K562 (cell line): ENCODE measurements around the gene CDC45. TPM values are rescaled to one million over a fixed set of nuclear protein-coding genes. Genes with fewer than 3 reads are reported as not detected.

ENCODE experiments used
- BRF1 ChIP-seq: IDR thresholded peaks from 3 replicates; pipeline ENCODE4 v1.6.1; 2011; ENCODE audit warnings: borderline replicate concordance, mild to moderate bottlenecking; ENCODE audit not compliant: insufficient read length; ENCODE audit errors: extremely low read depth
- DIDO1 ChIP-seq: fragments of 450-650 bp; IDR thresholded peaks from 2 replicates; pipeline ENCODE4 v1.6.1; 2016; ENCODE audit warnings: low read depth, missing biosample characterization, missing genetic modification characterization
- ETV1 ChIP-seq: fragments of 450-650 bp; conservative IDR thresholded peaks from 2 replicates; pipeline ENCODE4 v1.6.1; 2016; ENCODE audit warnings: missing genetic modification characterization, control low read depth, low read depth, missing compliant biosample characterization
- MTF1 ChIP-seq: fragments of 250-450 bp; sonication (Bioruptor Pico); IDR thresholded peaks from 2 replicates; pipeline ENCODE4 v1.9.0; 2021; ENCODE audit warnings: moderate library complexity, mild to moderate bottlenecking, inconsistent platforms, borderline replicate concordance
- MXI1 ChIP-seq: IDR thresholded peaks from 2 replicates; pipeline ENCODE4 v1.6.1; 2011; ENCODE audit warnings: low read depth, mild to moderate bottlenecking, improper control_type of control experiment, low read length
- PCBP1 ChIP-seq: fragments of 200-400 bp; formaldehyde crosslinking; IDR thresholded peaks from 2 replicates; pipeline ENCODE4 v1.6.1; 2018; ENCODE audit warnings: mild to moderate bottlenecking, low read depth, low read length; ENCODE audit not compliant: poor library complexity, severe bottlenecking
- POLR2AphosphoS2 ChIP-seq: IDR thresholded peaks from 2 replicates; pipeline ENCODE4 v1.6.1; 2012; ENCODE audit warnings: low read length, improper control_type of control experiment
- POLR2G ChIP-seq: fragments of 200-400 bp; formaldehyde crosslinking; IDR thresholded peaks from 2 replicates; pipeline ENCODE4 v1.6.1; 2017; ENCODE audit warnings: low read depth, mild to moderate bottlenecking, antibody characterized with exemption, low read length, moderate library complexity
- TCF3 ChIP-seq: sonication (generic); formaldehyde crosslinking; IDR thresholded peaks from 2 replicates; pipeline ENCODE4 v1.4.0; 2020; ENCODE audit warnings: mild to moderate bottlenecking, missing genetic modification reagents
- ZBTB17 ChIP-seq: fragments of 450-650 bp; formaldehyde crosslinking; IDR thresholded peaks from 2 replicates; pipeline ENCODE4 v1.4.0; 2020; ENCODE audit warnings: mild to moderate bottlenecking
- ZNF212 ChIP-seq: fragments of 450-650 bp; formaldehyde crosslinking; IDR thresholded peaks from 2 replicates; pipeline ENCODE4 v1.4.0; 2020; ENCODE audit warnings: mild to moderate bottlenecking
- ZNF436 ChIP-seq: fragments of 250-450, 450-650 bp; sonication (Bioruptor Pico); formaldehyde crosslinking; IDR thresholded peaks from 2 replicates; pipeline ENCODE4 v1.7.0; 2020; ENCODE audit warnings: mild to moderate bottlenecking
- polyA plus RNA-seq, 8 experiments: library from polyadenylated mRNA; depleted of rRNA in 4 of 8; stranded (reverse) in 5 of 8; unstranded in 3 of 8; fragments of >200 nt; fragmentation: Nextera tagmentation in 2 of 8; fragmentation: Illumina TruSeq in 1 of 8; extraction: Ambion mirVana in 2 of 8; extraction: Trizol in 1 of 8; gene quantifications; 2 replicates each; pipeline versions ENCODE4 v1.2.1 to v1.2.3, GENCODE V29; 2011 to 2014; ENCODE audit warnings: inconsistent platforms in 1 of 8, missing spikeins in 1 of 8
- total RNA-seq, 7 experiments: library from RNA; depleted of rRNA in 6 of 7; stranded (reverse); fragments of >200 nt in 6 of 7; fragmentation: Illumina TruSeq in 2 of 7; extraction: Trizol in 2 of 7; gene quantifications; 2 replicates each; pipeline versions ENCODE4 v1.2.1 to v1.2.3, GENCODE V29; 2011 to 2021; ENCODE audit warnings: low replicate concordance in 1 of 7
- TF ChIP-seq, protein P1 (sequence below): fragments of 450-650 bp; IDR thresholded peaks from 2 replicates; pipeline ENCODE4 v1.6.1; 2016; ENCODE audit warnings: mild to moderate bottlenecking, moderate library complexity
- TF ChIP-seq, protein P2 (sequence below): sonication (generic); formaldehyde crosslinking; IDR thresholded peaks from 2 replicates; pipeline ENCODE4 v1.8.1; 2023; ENCODE audit warnings: mild to moderate bottlenecking, missing genetic modification reagents
- TF ChIP-seq, protein P3 (sequence below): sonication (generic); IDR thresholded peaks from 2 replicates; pipeline ENCODE4 v1.6.1; 2016

CDC45 gene
- total and polyA plus RNA-seq, 9 of the 15 experiments (the other 6 are each of a cell fraction or from before 2014, with no cell fraction given): 251 to 580 (median 410) TPM

DNA sequence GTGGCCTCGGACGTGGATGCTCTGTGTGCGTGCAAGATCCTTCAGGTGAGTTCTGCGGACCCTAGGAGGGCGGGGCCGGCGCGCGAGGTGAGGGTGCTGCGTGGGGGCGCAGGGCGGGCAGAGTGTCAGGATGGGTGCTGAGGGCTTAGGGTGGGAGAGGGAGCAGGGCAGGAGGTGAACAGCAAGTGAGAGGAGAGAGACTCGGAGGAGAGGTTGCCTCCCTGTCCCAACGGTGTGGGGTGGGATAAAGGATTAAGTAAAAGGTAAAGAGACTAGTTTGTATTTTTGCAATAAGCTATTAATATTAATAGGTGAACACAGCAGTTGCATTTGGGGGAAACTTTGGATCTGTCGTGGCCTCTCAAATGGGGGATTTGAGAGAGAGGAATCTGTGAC is 451 bp downstream of the CDC45 start (continued):
- TF ChIP-seq, protein P1, sequence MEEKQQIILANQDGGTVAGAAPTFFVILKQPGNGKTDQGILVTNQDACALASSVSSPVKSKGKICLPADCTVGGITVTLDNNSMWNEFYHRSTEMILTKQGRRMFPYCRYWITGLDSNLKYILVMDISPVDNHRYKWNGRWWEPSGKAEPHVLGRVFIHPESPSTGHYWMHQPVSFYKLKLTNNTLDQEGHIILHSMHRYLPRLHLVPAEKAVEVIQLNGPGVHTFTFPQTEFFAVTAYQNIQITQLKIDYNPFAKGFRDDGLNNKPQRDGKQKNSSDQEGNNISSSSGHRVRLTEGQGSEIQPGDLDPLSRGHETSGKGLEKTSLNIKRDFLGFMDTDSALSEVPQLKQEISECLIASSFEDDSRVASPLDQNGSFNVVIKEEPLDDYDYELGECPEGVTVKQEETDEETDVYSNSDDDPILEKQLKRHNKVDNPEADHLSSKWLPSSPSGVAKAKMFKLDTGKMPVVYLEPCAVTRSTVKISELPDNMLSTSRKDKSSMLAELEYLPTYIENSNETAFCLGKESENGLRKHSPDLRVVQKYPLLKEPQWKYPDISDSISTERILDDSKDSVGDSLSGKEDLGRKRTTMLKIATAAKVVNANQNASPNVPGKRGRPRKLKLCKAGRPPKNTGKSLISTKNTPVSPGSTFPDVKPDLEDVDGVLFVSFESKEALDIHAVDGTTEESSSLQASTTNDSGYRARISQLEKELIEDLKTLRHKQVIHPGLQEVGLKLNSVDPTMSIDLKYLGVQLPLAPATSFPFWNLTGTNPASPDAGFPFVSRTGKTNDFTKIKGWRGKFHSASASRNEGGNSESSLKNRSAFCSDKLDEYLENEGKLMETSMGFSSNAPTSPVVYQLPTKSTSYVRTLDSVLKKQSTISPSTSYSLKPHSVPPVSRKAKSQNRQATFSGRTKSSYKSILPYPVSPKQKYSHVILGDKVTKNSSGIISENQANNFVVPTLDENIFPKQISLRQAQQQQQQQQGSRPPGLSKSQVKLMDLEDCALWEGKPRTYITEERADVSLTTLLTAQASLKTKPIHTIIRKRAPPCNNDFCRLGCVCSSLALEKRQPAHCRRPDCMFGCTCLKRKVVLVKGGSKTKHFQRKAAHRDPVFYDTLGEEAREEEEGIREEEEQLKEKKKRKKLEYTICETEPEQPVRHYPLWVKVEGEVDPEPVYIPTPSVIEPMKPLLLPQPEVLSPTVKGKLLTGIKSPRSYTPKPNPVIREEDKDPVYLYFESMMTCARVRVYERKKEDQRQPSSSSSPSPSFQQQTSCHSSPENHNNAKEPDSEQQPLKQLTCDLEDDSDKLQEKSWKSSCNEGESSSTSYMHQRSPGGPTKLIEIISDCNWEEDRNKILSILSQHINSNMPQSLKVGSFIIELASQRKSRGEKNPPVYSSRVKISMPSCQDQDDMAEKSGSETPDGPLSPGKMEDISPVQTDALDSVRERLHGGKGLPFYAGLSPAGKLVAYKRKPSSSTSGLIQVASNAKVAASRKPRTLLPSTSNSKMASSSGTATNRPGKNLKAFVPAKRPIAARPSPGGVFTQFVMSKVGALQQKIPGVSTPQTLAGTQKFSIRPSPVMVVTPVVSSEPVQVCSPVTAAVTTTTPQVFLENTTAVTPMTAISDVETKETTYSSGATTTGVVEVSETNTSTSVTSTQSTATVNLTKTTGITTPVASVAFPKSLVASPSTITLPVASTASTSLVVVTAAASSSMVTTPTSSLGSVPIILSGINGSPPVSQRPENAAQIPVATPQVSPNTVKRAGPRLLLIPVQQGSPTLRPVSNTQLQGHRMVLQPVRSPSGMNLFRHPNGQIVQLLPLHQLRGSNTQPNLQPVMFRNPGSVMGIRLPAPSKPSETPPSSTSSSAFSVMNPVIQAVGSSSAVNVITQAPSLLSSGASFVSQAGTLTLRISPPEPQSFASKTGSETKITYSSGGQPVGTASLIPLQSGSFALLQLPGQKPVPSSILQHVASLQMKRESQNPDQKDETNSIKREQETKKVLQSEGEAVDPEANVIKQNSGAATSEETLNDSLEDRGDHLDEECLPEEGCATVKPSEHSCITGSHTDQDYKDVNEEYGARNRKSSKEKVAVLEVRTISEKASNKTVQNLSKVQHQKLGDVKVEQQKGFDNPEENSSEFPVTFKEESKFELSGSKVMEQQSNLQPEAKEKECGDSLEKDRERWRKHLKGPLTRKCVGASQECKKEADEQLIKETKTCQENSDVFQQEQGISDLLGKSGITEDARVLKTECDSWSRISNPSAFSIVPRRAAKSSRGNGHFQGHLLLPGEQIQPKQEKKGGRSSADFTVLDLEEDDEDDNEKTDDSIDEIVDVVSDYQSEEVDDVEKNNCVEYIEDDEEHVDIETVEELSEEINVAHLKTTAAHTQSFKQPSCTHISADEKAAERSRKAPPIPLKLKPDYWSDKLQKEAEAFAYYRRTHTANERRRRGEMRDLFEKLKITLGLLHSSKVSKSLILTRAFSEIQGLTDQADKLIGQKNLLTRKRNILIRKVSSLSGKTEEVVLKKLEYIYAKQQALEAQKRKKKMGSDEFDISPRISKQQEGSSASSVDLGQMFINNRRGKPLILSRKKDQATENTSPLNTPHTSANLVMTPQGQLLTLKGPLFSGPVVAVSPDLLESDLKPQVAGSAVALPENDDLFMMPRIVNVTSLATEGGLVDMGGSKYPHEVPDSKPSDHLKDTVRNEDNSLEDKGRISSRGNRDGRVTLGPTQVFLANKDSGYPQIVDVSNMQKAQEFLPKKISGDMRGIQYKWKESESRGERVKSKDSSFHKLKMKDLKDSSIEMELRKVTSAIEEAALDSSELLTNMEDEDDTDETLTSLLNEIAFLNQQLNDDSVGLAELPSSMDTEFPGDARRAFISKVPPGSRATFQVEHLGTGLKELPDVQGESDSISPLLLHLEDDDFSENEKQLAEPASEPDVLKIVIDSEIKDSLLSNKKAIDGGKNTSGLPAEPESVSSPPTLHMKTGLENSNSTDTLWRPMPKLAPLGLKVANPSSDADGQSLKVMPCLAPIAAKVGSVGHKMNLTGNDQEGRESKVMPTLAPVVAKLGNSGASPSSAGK: no peak
- TF ChIP-seq POLR2G (peak; percentile 76), POLR2AphosphoS2 (no peak), ETV1 (tag) (0 out of 2 replicates have a peak, but pooled peaks have one; percentile 23), ZNF212 (CRISPR knock-in tag) (0 out of 2 replicates have a peak, but pooled peaks have one; percentile 48), ZNF436 (CRISPR knock-in tag) (0 out of 2 replicates have a peak, but pooled peaks have one; percentile 2), DIDO1 (tag) (no peak), PCBP1 (peak; percentile 97), MTF1 (CRISPR knock-in tag) (0 out of 2 replicates have a peak, but pooled peaks have one; percentile 33), ZBTB17 (CRISPR knock-in tag) (peak; percentile 50; the same call in 1 of the 2 replicates), BRF1 (no peak), MXI1 (0 out of 2 replicates have a peak, but pooled peaks have one; percentile 1), TCF3 (CRISPR knock-in tag) (no peak)
- TF ChIP-seq, protein P2, sequence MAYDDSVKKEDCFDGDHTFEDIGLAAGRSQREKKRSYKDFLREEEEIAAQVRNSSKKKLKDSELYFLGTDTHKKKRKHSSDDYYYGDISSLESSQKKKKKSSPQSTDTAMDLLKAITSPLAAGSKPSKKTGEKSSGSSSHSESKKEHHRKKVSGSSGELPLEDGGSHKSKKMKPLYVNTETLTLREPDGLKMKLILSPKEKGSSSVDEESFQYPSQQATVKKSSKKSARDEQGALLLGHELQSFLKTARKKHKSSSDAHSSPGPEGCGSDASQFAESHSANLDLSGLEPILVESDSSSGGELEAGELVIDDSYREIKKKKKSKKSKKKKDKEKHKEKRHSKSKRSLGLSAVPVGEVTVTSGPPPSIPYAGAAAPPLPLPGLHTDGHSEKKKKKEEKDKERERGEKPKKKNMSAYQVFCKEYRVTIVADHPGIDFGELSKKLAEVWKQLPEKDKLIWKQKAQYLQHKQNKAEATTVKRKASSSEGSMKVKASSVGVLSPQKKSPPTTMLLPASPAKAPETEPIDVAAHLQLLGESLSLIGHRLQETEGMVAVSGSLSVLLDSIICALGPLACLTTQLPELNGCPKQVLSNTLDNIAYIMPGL (CRISPR knock-in tag): peak; percentile 92
- TF ChIP-seq, protein P3, sequence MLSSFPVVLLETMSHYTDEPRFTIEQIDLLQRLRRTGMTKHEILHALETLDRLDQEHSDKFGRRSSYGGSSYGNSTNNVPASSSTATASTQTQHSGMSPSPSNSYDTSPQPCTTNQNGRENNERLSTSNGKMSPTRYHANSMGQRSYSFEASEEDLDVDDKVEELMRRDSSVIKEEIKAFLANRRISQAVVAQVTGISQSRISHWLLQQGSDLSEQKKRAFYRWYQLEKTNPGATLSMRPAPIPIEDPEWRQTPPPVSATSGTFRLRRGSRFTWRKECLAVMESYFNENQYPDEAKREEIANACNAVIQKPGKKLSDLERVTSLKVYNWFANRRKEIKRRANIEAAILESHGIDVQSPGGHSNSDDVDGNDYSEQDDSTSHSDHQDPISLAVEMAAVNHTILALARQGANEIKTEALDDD: no peak
